ENCODE results near the gene HKDC1.
"Not testable (repeated sequence)": the region's sequence is repeated elsewhere in the genome, so short reads cannot be mapped to it uniquely, and the experiment has no call there.

Gene HKDC1

DNA sequence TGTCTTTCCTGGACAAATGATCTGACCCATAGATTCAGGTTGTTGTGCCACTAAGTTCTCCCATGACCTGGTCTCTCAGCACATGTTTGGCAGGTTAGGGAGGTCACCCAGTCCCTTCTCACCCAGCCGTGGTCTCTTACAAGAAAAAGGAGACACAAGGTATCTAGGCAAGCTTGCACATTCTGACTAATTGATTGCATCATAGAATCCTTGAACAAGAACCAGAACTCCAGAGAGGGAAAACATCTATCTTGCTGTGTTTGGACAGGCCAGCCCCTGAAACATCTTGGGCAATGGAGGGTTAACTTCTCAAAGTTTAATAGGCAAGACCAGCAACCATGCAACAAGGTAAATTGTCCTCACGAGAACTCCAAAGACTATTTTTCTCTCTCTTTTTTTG lies 49.6 kb downstream of the HKDC1 start:
- no peak for DNase-seq
- intact Hi-C loops (cut with DNase I): no loop called here

DNA sequence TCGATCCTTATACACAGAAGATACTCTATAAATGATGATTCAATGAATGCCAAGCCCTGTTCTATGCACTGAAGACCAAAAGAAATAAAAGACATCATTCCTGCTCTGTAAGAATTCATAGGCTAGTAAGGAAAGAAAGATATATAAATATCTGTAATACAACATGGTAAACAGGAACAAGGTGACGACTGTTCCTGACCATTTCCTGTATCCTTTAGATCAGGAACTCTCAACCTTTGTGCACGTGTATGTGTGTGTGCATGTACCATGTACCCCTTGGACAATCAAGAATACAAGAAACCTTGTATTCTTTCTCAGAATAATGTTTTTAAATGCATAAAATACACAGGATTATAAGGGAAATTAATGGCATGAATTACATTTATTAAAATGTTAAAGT lies 50.9 kb downstream of the HKDC1 start:
- intact Hi-C loops (cut with DNase I): no loop called here
- DNase-seq: no peak

DNA sequence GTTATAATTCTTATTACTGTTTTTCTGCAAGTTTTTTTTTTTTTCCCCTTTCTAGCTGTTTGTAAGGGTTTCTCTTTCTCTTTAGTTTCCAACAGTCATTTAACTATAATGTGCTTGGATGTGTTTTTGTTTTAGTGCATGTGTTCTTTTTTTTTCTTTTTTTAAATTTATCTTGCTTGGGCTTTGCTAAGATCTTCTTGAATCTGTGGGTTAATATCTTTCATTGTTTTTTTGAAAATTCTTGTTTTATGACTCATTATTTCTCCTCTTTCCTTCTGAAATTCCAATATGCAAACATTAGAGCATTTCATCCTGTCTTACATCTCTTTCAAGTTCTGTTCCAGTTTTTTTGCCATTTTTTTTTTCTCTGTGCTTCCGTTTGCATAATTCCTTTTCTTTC lies 52.5 kb downstream of the HKDC1 start:
- no peak for DNase-seq
- intact Hi-C loops (cut with DNase I): no loop called here

DNA sequence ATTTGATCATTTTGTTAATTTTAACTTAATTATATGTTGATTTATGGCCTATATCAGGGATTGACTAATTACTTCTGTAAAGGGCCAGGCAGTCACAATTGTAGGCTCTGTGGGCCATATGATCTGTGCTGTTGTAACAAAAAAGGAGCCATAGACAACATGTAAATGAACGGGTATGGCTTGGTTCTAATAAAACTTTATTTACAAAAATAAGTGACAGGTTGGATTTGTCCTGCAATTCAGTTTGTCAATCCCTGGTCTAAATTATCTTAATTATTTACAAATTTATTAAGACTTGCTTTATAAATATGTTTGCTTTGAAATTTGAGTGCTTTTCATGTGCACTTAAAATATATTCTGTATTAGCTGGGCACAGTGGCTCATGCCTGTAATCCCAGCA lies 55.3 kb downstream of the HKDC1 start:
- intact Hi-C loops (cut with DNase I): no loop called here
- DNase-seq: no peak

DNA sequence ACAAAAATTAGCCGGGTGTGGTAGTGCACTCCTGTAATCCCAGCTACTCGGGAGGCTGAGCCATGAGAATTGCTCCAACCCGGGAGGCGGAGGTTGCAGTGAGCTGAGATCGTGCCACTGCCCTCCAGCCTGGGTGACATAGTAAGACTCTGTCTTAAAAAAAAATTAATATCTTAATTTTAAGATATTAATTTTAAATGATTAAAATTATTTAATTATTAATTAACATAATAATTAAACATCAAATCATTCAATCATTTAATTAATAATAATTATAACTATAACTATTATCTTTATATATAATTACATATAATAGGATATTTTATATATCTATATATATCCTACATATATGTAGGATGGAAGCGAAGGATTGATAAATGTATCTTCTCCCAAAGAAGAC lies 56.4 kb downstream of the HKDC1 start:
- DNase-seq: no peak
- intact Hi-C loops (cut with DNase I): no loop called here

DNA sequence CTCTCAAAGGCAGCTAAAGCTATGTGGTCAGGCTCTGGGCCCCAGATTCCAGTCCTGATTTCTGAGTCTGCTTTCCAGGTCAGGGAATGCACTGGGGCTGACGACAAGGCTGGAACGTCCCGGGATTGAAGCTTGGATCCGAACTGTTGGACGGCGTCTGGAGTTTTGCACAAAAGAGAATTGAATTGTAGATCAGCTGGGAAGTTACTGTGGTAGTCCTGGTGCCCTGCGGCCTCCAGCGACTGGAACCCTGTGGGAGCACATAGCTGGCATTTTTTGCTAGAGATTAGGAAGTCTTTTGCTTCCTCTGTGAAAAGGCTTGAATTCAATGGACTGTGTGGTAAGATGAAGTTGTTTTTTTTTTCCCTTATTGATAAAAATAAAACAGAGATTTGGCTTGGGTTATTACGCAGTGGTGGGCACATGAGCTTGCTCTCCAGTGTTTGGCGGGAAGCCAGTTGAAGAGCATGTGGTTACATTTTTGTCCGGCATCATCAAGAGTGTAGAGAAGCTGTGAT lies 58.4 kb downstream of the HKDC1 start, which contains the start of gene HK1:
TSS of gene HK1 (plus strand) at position 51 of the 518 bp plus-strand sequence.
- peak in 1 of 10 donors; percentile 65 for DNase-seq
- intact Hi-C loops (cut with DNase I): no loop called here

DNA sequence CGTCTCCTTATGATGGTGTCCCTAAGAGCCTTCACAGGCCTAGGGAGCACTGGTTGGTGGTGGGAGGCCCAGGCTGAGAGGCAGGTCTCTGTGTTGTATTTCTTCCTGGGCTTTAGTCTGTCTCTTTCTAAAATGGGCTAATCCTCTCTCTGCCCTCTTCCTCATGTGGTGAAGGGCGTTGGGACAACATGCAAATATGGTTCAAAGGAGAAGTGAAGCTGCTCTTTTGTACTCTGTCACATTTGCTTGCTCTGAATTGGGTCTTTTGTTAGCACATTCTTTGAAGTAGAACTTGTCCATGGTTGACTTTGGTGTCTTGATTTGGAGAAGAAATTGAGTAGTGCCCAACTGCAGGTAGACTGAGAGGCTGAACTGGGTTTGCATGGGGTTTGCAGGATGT lies 59.0 kb downstream of the HKDC1 start:
- no peak for DNase-seq

DNA sequence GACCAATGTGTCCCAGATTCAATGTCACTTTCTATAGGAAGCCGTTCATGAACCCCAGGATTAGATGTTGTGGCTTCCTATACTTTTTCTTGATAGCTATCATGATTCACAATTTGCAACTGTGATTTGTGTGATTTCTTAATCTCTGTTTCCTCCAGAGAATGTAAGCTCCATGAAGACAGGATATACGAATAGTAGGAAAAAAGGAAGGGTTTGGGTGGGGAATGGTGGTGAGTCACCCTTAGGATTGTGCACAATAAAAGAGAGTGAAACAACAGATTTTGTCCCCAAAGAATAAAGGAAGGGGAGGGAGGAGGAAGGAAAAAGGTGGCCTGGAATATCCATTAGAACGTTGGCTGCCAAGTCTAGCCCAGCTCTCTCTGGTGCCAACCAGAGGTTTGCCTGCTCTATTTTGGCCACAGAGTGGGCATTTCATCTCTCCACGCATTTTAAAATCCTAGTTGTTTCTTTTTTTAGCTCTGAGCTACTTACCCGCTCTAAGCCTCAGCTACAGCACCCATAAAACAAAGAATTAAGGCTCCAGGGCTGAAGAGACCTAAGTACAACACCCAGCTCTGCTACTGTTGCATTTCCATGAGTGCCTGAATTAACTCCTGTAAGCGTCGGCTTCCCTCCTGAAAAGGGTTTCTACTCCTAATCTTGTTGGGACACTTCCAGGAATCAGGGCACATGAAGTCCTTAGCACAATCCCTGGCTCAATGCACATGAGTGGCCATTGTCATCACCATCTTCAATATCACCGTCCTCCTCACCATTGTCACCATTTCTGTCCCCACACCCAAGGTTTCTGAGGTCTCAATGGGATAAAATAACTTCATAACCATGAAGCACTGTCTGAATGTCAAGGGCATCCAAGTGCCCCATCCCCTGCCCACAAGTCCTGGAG lies 61.6 kb downstream of the HKDC1 start:
- no peak for DNase-seq
- intact Hi-C loops (cut with DNase I): no loop called here

More for the DNA sequence above, 59.0 kb downstream of the HKDC1 start:
- intact Hi-C loops (cut with DNase I): no loop called here

DNA sequence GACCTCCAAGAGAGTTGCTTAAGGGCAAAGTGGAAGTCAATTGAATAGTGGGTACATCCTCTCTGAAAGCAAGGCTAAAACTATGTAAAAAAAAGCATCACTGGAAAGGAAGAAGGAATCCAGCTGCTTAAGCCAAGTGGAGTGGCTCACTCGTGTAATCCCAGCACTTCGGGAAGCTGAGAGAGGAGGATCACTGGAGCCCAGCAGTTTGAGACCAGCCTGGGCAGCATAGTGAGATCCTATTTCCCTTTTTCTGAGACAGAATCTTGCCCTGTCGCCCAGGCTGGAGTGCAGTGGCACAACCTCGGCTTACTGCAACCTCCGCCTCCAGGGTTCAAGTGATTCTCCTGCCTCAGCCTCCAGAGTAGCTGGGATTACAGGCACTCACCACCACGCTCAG lies 64.3 kb downstream of the HKDC1 start:
- DNase-seq; intact Hi-C loops (cut with DNase I): not testable (repeated sequence)

DNA sequence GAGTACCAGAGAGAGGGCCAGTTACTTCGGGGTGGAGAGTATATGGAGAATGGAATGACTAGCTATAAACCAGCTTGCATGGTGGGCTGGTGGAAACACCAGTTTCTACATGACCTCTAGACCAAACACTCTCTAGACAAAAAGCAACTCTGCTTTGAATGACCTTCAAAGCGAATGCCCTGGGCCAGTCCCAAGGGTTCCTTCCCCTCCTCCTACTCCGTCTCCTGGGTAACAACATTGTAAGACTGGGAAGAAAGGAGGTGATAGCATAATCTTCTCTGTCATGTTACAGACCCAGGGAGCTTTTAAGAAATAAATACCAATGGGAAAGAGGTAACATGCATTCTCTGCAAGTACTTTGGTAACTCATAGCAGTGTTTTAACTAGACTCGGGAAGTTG lies 65.6 kb downstream of the HKDC1 start:
- no peak for DNase-seq
- intact Hi-C loops (cut with DNase I): no loop called here

DNA sequence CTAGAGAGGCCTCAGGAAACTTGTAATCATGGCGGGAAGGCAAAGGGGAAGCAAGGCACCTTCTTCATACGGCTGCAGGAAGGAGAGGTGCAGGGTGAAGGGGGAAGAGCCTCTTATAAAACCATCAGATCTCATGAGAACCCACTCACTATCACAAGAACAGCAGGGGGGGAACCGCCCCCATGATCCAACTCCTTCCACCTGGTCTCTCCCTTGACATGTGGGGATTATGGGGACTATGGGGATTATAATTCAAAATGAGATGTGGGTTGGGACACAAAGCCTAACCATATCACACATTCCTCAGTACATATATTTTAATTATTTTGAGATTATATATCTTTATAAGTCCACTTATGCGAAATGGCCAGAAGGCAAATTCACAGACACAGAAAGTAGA lies 67.0 kb downstream of the HKDC1 start:
- intact Hi-C loops (cut with DNase I): no loop called here
- no peak for DNase-seq

DNA sequence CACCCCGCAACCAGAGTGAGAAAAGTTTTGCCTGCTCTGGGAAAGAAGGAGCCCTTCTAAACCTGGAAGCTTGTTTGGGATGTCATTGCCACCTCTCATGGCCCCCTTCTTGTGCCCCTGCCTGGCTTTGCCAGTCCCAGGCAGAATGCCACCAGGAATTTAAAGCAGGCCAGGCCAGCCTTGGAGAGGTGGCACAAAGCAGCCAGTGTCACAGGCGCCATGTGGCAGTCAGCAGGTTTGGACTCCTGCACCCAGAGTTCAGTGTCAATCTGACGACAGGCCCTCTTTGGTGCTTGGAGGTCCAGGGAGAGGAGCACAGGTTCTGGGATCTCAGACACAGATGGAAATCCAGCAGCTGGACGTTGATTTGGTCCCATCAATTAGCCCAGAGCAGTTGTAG lies 70.9 kb downstream of the HKDC1 start:
- peak in 2 of 10 donors; percentile 9 to 79 for DNase-seq

DNA sequence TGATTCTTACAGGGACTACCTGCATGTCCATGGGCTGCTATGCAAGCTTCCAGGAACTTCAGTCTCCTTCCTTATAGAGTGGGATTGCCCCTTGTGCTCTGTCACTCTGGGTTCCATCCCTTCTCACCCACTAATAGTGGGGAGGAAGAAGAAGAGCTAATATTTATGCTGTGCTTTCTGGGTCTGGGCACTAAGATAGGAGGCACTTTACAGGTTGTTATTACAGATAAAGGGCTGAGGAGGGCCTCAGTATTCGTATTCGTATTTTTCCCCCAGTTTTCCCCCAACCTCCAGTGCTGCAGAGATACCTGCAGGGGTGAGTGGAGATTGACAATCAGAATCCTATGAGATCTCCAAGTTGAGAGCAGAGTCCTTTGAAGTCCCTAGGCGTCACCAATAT lies 72.3 kb downstream of the HKDC1 start:
- intact Hi-C loops (cut with DNase I): no loop called here
- no peak for DNase-seq

More for the DNA sequence above, 70.9 kb downstream of the HKDC1 start:
- intact Hi-C loops (cut with DNase I): no loop called here

DNA sequence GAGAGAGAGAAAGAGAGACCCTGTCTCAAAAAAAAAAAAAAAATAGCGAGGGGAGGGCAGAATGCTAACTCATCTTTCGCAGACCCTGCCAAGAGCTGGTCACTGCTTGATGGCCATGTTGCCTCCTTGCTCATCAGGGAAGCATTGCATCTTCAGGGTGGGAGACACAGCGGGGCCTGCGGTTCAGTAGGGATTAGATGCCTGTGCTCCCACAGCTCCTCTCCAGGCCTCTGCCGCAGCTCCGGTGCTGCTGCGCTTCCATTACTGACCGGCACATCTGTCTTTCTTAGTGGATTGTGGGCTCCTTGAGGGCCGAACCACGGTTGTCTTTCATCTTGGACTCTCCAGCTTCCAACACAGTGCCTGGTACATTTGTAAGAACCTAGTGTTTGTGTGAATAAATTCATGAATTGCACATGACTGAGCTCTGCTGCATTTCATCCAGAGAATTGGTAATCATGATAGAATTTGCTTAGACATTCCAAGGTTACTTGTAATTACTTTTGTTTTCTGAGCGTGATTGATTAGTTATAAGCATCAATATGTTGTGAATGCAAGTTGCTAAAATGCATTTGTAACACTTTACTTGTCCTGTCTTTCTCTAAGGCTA lies 75.0 kb downstream of the HKDC1 start:
- DNase-seq: no peak
- intact Hi-C loops (cut with DNase I): no loop called here

DNA sequence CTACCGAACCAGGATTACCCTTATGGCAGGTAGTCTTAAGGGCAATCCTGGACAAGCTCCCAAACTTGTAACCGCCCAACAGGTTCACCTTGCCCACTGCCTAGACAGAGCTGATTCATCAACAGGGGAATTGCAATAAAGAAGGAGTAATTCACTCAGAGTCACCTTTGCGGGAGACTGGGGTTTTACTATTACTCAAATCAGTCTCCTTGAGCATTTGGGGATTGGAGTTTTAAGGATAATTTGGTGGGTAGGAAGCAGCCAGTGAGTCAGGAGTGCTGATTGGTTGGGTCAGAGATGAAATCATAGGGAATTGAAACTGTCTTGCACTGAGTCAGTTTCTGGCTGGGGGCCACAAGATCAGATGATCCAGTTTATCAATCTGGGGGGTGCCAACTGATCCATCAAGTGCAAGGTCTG lies 83.5 kb downstream of the HKDC1 start:
- intact Hi-C loops (cut with DNase I): no loop called here
- no peak for DNase-seq

DNA sequence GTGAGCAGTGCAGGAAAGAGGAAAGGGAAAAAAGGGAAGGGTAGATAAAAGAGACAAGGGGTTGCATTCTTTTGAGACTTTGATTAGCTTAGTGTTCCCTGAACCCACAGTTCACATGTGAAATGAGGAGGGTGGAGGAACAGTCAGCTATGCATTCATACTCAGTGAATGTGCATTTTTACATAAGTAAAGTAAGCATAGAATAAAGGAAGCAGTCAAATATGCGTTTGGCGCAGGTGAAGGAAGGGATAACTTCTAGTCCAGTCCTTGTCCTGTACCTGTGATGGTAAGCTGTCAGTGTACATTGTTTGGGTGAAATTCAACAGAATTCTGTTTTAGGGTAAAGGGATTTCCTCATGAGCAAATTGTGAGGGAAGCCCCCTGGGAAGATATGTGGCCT lies 86.3 kb downstream of the HKDC1 start:
- intact Hi-C loops (cut with DNase I): no loop called here
- DNase-seq: no peak

DNA sequence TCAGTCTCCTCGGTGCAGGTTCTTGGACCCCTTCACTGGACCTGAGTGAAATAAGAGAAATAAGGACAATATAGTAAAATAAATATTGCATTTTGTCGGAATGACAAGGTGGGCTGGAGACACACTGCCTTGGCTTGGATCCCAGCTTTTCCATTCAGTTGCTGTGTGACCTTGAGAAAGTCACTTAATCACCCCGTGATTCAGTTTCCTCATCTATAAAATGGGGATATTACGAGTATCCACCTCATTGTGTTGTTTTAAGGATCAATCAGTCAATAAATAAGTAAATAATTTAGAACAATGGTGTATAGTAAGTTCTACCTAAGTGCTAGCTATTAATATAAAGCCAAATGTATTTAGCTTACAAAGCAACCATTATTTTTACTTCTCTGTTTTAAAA lies 87.3 kb downstream of the HKDC1 start:
- no peak for DNase-seq
- intact Hi-C loops (cut with DNase I): no loop called here

DNA sequence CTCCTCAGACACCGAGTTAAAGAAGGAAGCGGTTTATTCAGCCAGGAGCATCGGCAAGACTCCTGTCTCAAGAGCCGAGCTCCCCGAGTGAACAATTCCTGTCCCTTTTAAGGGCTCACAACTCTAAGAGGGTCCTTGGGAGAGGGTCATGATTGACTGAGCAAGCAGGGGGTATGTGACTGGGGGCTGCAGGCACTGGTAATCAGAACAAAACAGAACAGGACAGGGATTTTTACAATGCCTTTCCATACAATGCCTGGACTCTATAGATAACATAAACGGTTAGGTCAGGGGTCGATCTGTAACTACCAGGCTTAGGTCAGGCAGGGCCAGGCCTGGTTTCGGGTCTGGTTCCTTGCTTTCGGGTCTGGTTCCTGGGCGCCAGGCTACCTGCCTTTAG lies 88.2 kb downstream of the HKDC1 start:
- intact Hi-C loops (cut with DNase I); DNase-seq: not testable (repeated sequence)

DNA sequence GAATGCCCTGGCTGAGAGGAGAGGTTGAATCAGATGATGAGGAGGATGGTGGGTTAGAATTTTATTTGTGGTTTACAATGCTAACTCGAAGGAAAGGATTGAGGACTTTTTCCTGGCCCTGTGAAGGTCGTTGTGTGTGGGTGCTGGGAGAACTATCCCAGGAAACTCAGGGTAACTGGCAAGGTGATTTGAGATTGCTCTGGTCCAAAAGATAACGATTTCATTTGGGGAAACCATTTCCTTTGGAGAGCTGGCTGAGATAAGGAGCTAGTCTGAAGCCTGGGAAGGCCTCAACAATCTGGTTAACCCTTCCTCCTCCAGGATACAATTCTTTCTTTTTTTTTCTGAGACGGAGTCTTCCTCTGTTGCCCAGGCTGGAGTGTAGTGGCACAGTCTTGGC lies 91.2 kb downstream of the HKDC1 start:
- no peak for DNase-seq
- intact Hi-C loops (cut with DNase I): no loop called here

DNA sequence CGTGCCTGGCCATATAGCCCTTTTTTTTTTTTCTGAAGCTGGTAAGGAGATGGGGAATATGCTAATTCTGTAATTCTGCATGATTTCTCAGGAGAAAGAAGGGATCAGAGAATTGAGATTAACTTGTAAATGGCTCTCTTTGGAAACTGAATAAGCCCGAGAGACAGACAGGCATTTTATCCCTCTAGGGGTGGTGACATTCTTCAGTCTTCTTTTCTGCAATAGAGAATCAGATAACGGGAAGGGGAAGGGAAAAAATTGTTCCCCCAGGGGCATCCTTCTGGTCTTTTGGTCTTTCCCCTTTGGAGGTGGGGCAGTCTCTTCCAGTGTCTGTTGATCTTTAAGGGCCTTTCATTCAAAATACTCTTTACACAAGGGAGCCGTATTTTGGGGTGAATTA lies 92.4 kb downstream of the HKDC1 start:
- no peak for DNase-seq
- intact Hi-C loops (cut with DNase I): no loop called here

DNA sequence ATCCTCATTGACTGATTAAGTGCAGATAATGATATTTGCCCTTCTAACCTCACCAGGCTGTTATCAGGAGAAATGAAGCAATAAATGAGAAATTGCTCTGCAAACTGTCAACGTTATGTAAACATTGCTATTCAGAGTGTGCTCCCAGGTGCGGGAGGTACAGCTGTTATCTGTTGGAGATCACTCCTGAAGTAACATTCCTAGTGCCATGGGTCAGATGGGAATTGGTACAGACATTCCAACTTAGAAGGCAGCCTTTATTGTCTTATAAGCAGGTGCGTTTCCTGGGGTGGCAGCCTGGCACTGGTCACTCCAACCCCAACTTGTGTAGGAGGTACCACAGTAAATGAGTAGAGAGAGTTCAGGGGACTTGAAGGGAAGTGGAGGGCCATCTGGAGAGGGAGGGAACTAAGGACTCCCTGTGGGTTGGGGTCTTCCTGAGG lies 95.0 kb downstream of the HKDC1 start:
- intact Hi-C loops (cut with DNase I): loop anchor here (5.0 kb wide), 1 partner anchor 73 kb away; no protein-coding TSS in a partner anchor
- DNase-seq: no peak
